Tibial nerve (tissue), 4 donors: ENCODE results near the gene KCNIP3. TPM values are rescaled to one million over a fixed set of nuclear protein-coding genes. Genes with fewer than 3 reads are reported as not detected.

Source experiments
- DNase-seq, 2 donors: peaks; one replicate each; pipeline ENCODE4 v3.0.0-alpha.2; 2019; ENCODE audit warnings: low spot score in 2 of 2
- H3K27ac ChIP-seq, 4 donors: fragments of 200-600 bp; sonication (generic) in 3 of 4; one replicate each; pipeline ENCODE4 v1.5.1; 2017 to 2019; ENCODE audit warnings: mild to moderate bottlenecking in 1 of 4
- H3K27me3 ChIP-seq, 2 donors: fragments of 200-600 bp; sonication (generic) in 1 of 2; one replicate each; pipeline versions ENCODE4 v1.5.1 to v1.6.0; 2017 to 2019
- H3K36me3 ChIP-seq, 3 donors: fragments of 200-600 bp; sonication (generic); one replicate each; pipeline ENCODE4 v1.5.1; 2018 to 2019
- H3K4me1 ChIP-seq, 4 donors: fragments of 200-600 bp; sonication (generic) in 3 of 4; one replicate each; pipeline ENCODE4 v1.5.1; 2017 to 2019
- H3K4me3 ChIP-seq, 4 donors: fragments of 200-600 bp; sonication (generic) in 3 of 4; one replicate each; pipeline ENCODE4 v1.5.1; 2017 to 2019; ENCODE audit warnings: mild to moderate bottlenecking in 1 of 4, moderate library complexity in 1 of 4
- H3K9me3 ChIP-seq, 4 donors: fragments of 200-600 bp; sonication (generic) in 3 of 4; one replicate each; pipeline ENCODE4 v1.5.1; 2017 to 2019
- CTCF ChIP-seq, 5 experiments: fragments of 200-600 bp in 3 of 5; fragments of 450-650 bp in 2 of 5; sonication (generic) in 3 of 5; IDR thresholded peaks; one replicate each; pipeline ENCODE4 v1.5.1; 2016 to 2019; ENCODE audit warnings: antibody characterized with exemption in 5 of 5, mild to moderate bottlenecking in 3 of 5, moderate library complexity in 2 of 5
- EP300 ChIP-seq, 2 donors: sonication (generic); formaldehyde crosslinking; IDR thresholded peaks; one replicate each; pipeline ENCODE4 v1.6.1; 2017; ENCODE audit warnings: antibody characterized with exemption in 2 of 2, mild to moderate bottlenecking in 1 of 2
- POLR2A ChIP-seq, 2 donors: fragments of 450-650 bp; IDR thresholded peaks; one replicate each; pipeline ENCODE4 v1.6.1; 2017; ENCODE audit warnings: antibody characterized with exemption in 2 of 2, mild to moderate bottlenecking in 2 of 2, moderate library complexity in 2 of 2
- WGBS, 2 donors: methylation state at CpG; one replicate each; pipeline ENCODE4 v1.1.5; 2018; 5-methylcytosine and 5-hydroxymethylcytosine counted together
- total RNA-seq, 4 donors: library from RNA; depleted of rRNA; stranded (reverse); fragments of >200 nt; gene quantifications; one replicate each; pipeline ENCODE4 v1.1.0, GENCODE V29; 2016

The KCNIP3 gene
- total RNA-seq, 4 donors from 2014 or later: 35.1 to 90.8 (median 50.2) TPM

GRCh38 chr2:95262896-95263542 lies 34.1 kb upstream of the KCNIP3 start:
- TF ChIP-seq EP300 (IDR thresholded peaks at IDR 0.05) (no peak), CTCF (IDR thresholded peaks at IDR 0.05) (no peak), POLR2A (IDR thresholded peaks at IDR 0.05) (no peak)
- 67 to 69% methylated on average over 2 of the region's 2 CpGs for WGBS, 2 donors
- H3K4me1 ChIP-seq: no peaks in the 10 kb centered on the region
- no peak overlapping the region for H3K27ac ChIP-seq
- H3K27me3 ChIP-seq: no peaks in the 10 kb centered on the region
- no peak overlapping the region for H3K4me3 ChIP-seq
- peaks cover 0 to 17% (median 0%) of the 10 kb centered on the region in 4 donors for H3K9me3 ChIP-seq
- peaks cover 0 to 24% (median 0%) of the 10 kb centered on the region in 3 donors for H3K36me3 ChIP-seq
- no peak for DNase-seq

GRCh38 chr2:95264624-95265023 lies 32.5 kb upstream of the KCNIP3 start:
- H3K9me3 ChIP-seq: peaks cover 0 to 3% (median 0%) of the 10 kb centered on the region in 4 donors
- H3K27me3 ChIP-seq: no peaks in the 10 kb centered on the region
- no peak overlapping the region for H3K27ac ChIP-seq
- H3K4me3 ChIP-seq: no peak overlapping the region
- no peak for DNase-seq
- no peak for TF ChIP-seq CTCF (IDR thresholded peaks at IDR 0.05)
- no peak for TF ChIP-seq POLR2A (IDR thresholded peaks at IDR 0.05)
- no peak for TF ChIP-seq EP300 (IDR thresholded peaks at IDR 0.05)
- 33 to 40% methylated on average over 6 of the region's 6 CpGs for WGBS, 2 donors
- H3K4me1 ChIP-seq: no peaks in the 10 kb centered on the region
- H3K36me3 ChIP-seq: peaks cover 0 to 13% (median 0%) of the 10 kb centered on the region in 3 donors

GRCh38 chr2:95265182-95265581 lies 32.0 kb upstream of the KCNIP3 start:
- 72 to 88% methylated on average over 4 of the region's 4 CpGs for WGBS, 2 donors
- no peaks in the 10 kb centered on the region for H3K4me1 ChIP-seq

GRCh38 chr2:95266781-95267430 lies 30.2 kb upstream of the KCNIP3 start:
- TF ChIP-seq POLR2A (IDR thresholded peaks at IDR 0.05) (no peak), CTCF (IDR thresholded peaks at IDR 0.05) (no peak), EP300 (IDR thresholded peaks at IDR 0.05) (no peak)
- H3K36me3 ChIP-seq: no peaks in the 10 kb centered on the region
- H3K27ac ChIP-seq: no peak overlapping the region
- no peaks in the 10 kb centered on the region for H3K9me3 ChIP-seq
- no peaks in the 10 kb centered on the region for H3K27me3 ChIP-seq
- H3K4me3 ChIP-seq: no peak overlapping the region
- no peak for DNase-seq
- H3K4me1 ChIP-seq: no peaks in the 10 kb centered on the region
- 71 to 76% methylated on average over 9 to 10 of the region's 10 CpGs for WGBS, 2 donors

More at GRCh38 chr2:95265182-95265581, 32.0 kb upstream of the KCNIP3 start:
- H3K9me3 ChIP-seq: no peaks in the 10 kb centered on the region
- H3K27ac ChIP-seq: no peak overlapping the region
- H3K27me3 ChIP-seq: no peaks in the 10 kb centered on the region
- TF ChIP-seq CTCF (IDR thresholded peaks at IDR 0.05): no peak
- TF ChIP-seq POLR2A (IDR thresholded peaks at IDR 0.05): no peak
- TF ChIP-seq EP300 (IDR thresholded peaks at IDR 0.05): no peak
- H3K36me3 ChIP-seq: peaks cover 0 to 8% (median 0%) of the 10 kb centered on the region in 3 donors
- H3K4me3 ChIP-seq: no peak overlapping the region
- no peak for DNase-seq

GRCh38 chr2:95267458-95268210 lies 29.5 kb upstream of the KCNIP3 start:
- H3K27me3 ChIP-seq: no peaks in the 10 kb centered on the region
- H3K9me3 ChIP-seq: no peaks in the 10 kb centered on the region
- 59 to 68% methylated on average over 11 of the region's 11 CpGs for WGBS, 2 donors
- H3K4me3 ChIP-seq: no peak overlapping the region
- no peak for DNase-seq
- no peaks in the 10 kb centered on the region for H3K36me3 ChIP-seq
- H3K4me1 ChIP-seq: no peaks in the 10 kb centered on the region
- TF ChIP-seq POLR2A (IDR thresholded peaks at IDR 0.05): no peak
- no peak for TF ChIP-seq EP300 (IDR thresholded peaks at IDR 0.05)
- no peak for TF ChIP-seq CTCF (IDR thresholded peaks at IDR 0.05)
- H3K27ac ChIP-seq: no peak overlapping the region
